Activated CD8-positive, alpha-beta T cell treated with anti-CD3 and anti-CD28 coated beads for 36 hours (primary cell): ENCODE data around the gene PML. TPM values are rescaled to one million over a fixed set of nuclear protein-coding genes. Genes with fewer than 3 reads are reported as not detected.

ENCODE experiments used
- ATAC-seq: fragments of 200-7000 bp; cut with Tn5 transposase; one replicate; pipeline ENCODE4 v1.10.0; 2021; ENCODE audit warnings: mild to moderate bottlenecking, moderate library complexity
- CTCF ChIA-PET: fragments of 350-600 bp; sonication (Branson Sonifier 250); formaldehyde crosslinking; loops from one replicate; lab custom pipeline; 2021; ENCODE audit warnings: antibody characterized with exemption; lab: Charles Lee
- POLR2A ChIA-PET: fragments of 350-600 bp; sonication (Branson Sonifier 250); formaldehyde crosslinking; loops from one replicate; lab custom pipeline; 2021; ENCODE audit warnings: antibody characterized with exemption; lab: Charles Lee
- DNase-seq: peaks from one replicate; pipeline ENCODE4 v3.0.0-alpha.2; 2020
- H3K27ac Mint-ChIP-seq: one replicate; pipeline ENCODE4 v1.8.0; 2021; ENCODE audit warnings: mild to moderate bottlenecking, mixed read lengths
- H3K27me3 Mint-ChIP-seq: one replicate; pipeline ENCODE4 v1.8.0; 2021; ENCODE audit warnings: mixed read lengths
- H3K36me3 Mint-ChIP-seq: one replicate; pipeline ENCODE4 v1.8.0; 2021; ENCODE audit warnings: low read depth, mixed read lengths
- H3K4me1 Mint-ChIP-seq: one replicate; pipeline ENCODE4 v1.8.0; 2021; ENCODE audit warnings: low read depth, mixed read lengths
- H3K4me3 Mint-ChIP-seq: one replicate; pipeline ENCODE4 v1.8.0; 2021; ENCODE audit warnings: mild to moderate bottlenecking, moderate library complexity, mixed read lengths
- H3K9me3 Mint-ChIP-seq: one replicate; pipeline ENCODE4 v1.8.0; 2021; ENCODE audit warnings: mixed read lengths
- CTCF ChIP-seq: fragments of 200-600 bp; IDR thresholded peaks from one replicate; pipeline ENCODE4 v1.8.0; 2022; ENCODE audit warnings: antibody characterized with exemption, mild to moderate bottlenecking
- intact Hi-C: fragments of 100-400 bp; cut with micrococcal nuclease; formaldehyde crosslinking; loops from one replicate; pipeline ENCODE4 v1.10.0; 2022
- total RNA-seq, 2 experiments: library from RNA; stranded (reverse); gene quantifications; one replicate each; pipeline ENCODE4 v1.2.3, GENCODE V29; 2021

Gene PML
- total RNA-seq, 2 experiments from 2014 or later = 48.8 to 49.6 TPM

GRCh38 chr15:74008901-74009300 lies 14.4 kb downstream of the PML start:
- no peak for TF ChIP-seq CTCF
- no peak overlapping the region for H3K4me3 Mint-ChIP-seq
- no peaks in the 10 kb centered on the region for H3K27me3 Mint-ChIP-seq
- H3K9me3 Mint-ChIP-seq = peaks cover 1% of the 10 kb centered on the region
- intact Hi-C loops = no loop called here
- H3K27ac Mint-ChIP-seq = no peak overlapping the region
- H3K36me3 Mint-ChIP-seq = peaks cover 63% of the 10 kb centered on the region
- peaks cover 53% of the 10 kb centered on the region for H3K4me1 Mint-ChIP-seq
- no peak for DNase-seq
- no peak for ATAC-seq
- CTCF ChIA-PET = interaction anchor here (2.3 kb wide), 1 partner anchor 36 kb away, joined by 10 read pairs; no protein-coding TSS in a partner anchor
- POLR2A ChIA-PET = no interaction called here

- H3K27ac Mint-ChIP-seq = no peak overlapping the region
- no peak overlapping the region for H3K4me3 Mint-ChIP-seq
- H3K27me3 Mint-ChIP-seq = no peaks in the 10 kb centered on the region
- H3K4me1 Mint-ChIP-seq = peaks cover 49% of the 10 kb centered on the region
- intact Hi-C loops = no loop called here
- no peak for TF ChIP-seq CTCF
- ATAC-seq = no peak
- H3K9me3 Mint-ChIP-seq = peaks cover 1% of the 10 kb centered on the region
- CTCF ChIA-PET = interaction anchor here (0.9 to 2.8 kb wide), 4 partner anchors 37 to 83 kb away, joined by 3 to 14 read pairs (median 6); no protein-coding TSS in a partner anchor
- POLR2A ChIA-PET = interaction anchor here (1.2 kb wide), 1 partner anchor 28 kb away, joined by 3 read pairs; no protein-coding TSS in a partner anchor
- DNase-seq = no peak
- H3K36me3 Mint-ChIP-seq = peaks cover 61% of the 10 kb centered on the region
Measured at GRCh38 chr15:74010929-74011540, 16.5 kb downstream of the PML start.

DNA sequence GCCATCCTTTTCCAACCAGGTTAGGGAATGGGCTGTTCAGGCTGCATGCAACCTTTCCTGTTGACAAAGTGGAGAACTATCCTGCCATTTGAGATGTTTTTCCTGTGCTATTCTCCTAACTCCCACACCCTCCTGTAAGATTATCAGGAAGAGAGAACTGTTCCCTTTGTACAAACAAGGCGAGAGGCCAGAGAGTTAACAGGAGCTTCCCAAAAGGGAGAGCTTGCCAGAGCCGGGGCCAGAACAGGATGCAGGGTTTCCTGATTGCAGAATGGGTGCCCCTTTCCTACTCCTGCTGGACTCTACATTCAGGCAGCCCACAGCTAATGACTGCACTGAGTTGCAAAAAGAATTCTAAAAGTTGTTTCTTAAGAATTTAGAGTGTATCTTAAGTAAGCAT lies 17.1 kb downstream of the PML start:
- no peak for TF ChIP-seq CTCF
- peaks cover 57% of the 10 kb centered on the region for H3K36me3 Mint-ChIP-seq

DNA sequence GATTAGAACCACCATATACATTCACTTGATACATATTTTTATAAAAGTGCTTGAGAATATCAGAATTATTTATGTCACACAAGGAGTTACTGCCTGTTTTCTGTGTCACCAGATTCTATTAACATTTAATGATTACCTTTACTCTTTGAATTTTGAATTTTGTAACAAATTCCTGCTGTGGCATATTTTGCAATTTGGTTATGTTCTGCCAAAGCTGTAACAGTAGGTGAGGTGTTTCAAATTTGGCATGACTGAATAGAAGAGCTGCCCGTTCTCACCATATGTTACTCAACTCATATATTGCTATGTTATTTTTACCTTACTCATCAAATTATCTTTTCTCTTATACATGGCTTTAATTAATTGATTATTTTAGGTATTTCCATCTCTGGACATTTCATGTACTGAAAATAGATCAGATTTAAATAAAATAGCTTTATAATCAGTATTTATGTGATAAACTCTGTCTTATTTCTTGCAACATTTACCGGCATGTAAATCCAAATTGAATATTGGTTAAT lies 18.9 kb downstream of the PML start:
- Mint-ChIP-seq H3K27ac (no peak overlapping the region), H3K4me1 (peaks cover 28% of the 10 kb centered on the region), H3K9me3 (peaks cover 1% of the 10 kb centered on the region), H3K27me3 (no peaks in the 10 kb centered on the region), H3K36me3 (peaks cover 41% of the 10 kb centered on the region), H3K4me3 (no peak overlapping the region)
- DNase-seq (no peak), ATAC-seq (no peak)
- intact Hi-C loops = no loop called here
- ChIA-PET POLR2A (no interaction called here), CTCF (interaction anchor here (0.7 to 2.8 kb wide), 3 partner anchors 9 to 40 kb away, joined by 3 to 14 read pairs (median 3); no protein-coding TSS in a partner anchor)
- TF ChIP-seq CTCF = no peak

More for the DNA sequence above, 17.1 kb downstream of the PML start:
- intact Hi-C loops = no loop called here
- Mint-ChIP-seq H3K27me3 (no peaks in the 10 kb centered on the region), H3K9me3 (peaks cover 1% of the 10 kb centered on the region), H3K4me1 (peaks cover 45% of the 10 kb centered on the region), H3K4me3 (no peak overlapping the region), H3K27ac (no peak overlapping the region)
- ChIA-PET CTCF (interaction anchor here (0.9 to 2.8 kb wide), 3 partner anchors 37 to 84 kb away, joined by 3 to 14 read pairs (median 8); no protein-coding TSS in a partner anchor), POLR2A (no interaction called here)
- ATAC-seq (no peak), DNase-seq (no peak)

DNA sequence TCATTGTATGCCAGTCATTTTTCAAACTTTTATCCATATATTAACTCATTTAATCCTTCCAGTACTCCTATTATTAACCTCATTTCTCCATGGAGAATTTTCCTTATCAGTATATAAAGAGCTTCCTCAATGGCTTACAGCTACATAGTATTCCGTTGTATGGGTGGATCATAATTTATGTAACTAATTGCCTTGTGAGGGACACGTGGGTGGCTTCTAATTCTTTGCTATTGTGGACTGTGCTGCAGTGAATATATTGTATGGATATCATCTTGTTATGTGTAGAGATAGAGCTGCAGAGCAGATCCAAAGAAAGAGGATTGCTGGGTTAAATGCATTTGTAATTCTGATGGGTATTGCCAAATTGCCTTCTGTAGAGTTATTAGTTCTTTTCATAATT lies 25.2 kb downstream of the PML start:
- intact Hi-C loops = no loop called here
- no peak overlapping the region for H3K27ac Mint-ChIP-seq
- H3K4me3 Mint-ChIP-seq = no peak overlapping the region
- H3K4me1 Mint-ChIP-seq = peaks cover 4% of the 10 kb centered on the region
- H3K36me3 Mint-ChIP-seq = peaks cover 28% of the 10 kb centered on the region
- H3K9me3 Mint-ChIP-seq = no peaks in the 10 kb centered on the region
- CTCF ChIA-PET = interaction anchor here (1.3 kb wide), 1 partner anchor 34 kb away, joined by 3 read pairs; no protein-coding TSS in a partner anchor
- ATAC-seq (no peak), DNase-seq (no peak)
- H3K27me3 Mint-ChIP-seq = no peaks in the 10 kb centered on the region
- no peak for TF ChIP-seq CTCF
- POLR2A ChIA-PET = no interaction called here
